Stimulated activated CD8-positive, alpha-beta memory T cell treated with anti-CD3 and anti-CD28 coated beads, Interleukin-12 subunit alpha, Interleukin-12 subunit beta, amount 100 ng/mL, for 4 hours (primary cell): ENCODE results near the gene LGALS8.
"Not testable (repeated sequence)": the region's sequence is repeated elsewhere in the genome, so short reads cannot be mapped to it uniquely, and the experiment has no call there.

ENCODE experiments used
- DNase-seq: peaks from one replicate; pipeline ENCODE4 v3.0.0-alpha.2; 2020; ENCODE audit warnings: low read depth

The LGALS8 gene

DNA sequence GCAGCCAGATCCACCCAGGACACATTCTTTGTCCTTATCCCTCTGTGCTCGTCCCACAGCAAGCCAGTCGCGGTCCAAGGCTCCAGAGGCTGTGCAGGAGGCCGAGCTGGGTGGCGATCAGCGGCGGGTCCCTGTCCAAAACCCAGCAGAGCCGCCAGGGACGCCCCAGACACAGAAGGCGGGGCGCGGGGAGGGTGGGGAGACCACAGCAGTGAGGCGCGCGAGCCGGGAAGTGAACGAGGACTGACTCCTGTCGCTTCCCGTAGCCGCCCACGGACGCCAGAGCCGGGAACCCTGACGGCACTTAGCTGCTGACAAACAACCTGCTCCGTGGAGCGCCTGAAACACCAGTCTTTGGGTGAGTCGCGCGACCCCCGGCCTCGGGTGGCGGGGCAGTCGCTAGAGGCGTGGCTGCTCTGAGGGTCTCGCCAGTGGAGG is at the start of gene LGALS8:
Gene LGALS8, plus strand, starts transcription at position 279 of the 438 bp plus-strand sequence. CDS start 2,089 bp downstream, outside the sequence.
- DNase-seq = peak; percentile 73

DNA sequence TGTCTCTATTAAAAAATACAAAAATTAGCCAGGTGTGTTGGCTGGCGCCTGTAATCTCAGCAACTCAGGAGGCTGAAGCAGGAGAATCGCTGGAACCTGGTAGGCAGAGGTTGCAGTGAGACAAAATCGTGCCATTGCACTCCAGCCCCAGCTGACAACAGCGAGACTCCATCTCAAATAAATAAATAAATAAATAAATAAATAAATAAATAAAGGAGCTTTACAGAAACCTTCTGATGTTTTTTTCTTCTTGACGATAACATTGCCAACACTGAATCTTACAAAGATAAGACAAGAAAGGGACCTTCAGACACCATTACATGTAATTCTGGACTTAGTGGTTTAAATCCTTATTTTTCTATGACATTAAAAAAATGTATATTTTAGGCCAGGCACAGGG is 47.8 kb upstream of the LGALS8 start:
- no peak for DNase-seq

GRCh38 chr1:236480758-236481436 is 42.9 kb upstream of the LGALS8 start:
- no peak for DNase-seq

DNA sequence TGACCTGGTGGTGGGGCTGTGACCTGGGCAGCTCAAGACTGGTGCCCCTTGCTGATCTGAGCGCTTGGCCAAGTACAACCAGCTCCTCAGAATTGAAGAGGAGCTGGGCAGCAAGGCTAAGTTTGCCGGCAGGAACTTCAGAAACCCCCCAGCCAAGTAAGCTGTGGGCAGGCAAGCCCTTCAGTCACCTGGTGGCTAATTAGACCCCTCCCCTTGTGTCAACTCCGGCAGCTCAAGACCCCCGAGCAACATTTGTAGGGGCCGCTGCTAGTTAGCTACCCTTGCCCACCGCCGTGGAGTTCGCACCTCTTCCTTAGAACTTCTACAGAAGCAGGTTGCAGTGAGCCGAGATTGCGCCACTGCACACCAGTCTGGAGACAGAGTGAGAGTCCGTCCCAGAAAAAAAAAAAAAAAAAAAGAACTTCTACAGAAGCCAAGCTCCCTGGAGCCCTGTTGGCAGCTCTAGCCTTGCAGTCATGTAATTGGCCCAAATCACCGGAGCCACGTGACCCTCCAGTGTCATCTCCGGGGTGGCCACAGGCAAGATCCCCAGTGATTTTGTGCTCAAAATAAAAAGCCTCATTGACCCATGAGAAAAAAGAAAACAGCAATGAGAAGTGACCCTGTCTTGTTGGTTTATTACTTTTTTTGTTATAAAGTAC is 39.3 kb upstream of the LGALS8 start:
- no peak for DNase-seq

DNA sequence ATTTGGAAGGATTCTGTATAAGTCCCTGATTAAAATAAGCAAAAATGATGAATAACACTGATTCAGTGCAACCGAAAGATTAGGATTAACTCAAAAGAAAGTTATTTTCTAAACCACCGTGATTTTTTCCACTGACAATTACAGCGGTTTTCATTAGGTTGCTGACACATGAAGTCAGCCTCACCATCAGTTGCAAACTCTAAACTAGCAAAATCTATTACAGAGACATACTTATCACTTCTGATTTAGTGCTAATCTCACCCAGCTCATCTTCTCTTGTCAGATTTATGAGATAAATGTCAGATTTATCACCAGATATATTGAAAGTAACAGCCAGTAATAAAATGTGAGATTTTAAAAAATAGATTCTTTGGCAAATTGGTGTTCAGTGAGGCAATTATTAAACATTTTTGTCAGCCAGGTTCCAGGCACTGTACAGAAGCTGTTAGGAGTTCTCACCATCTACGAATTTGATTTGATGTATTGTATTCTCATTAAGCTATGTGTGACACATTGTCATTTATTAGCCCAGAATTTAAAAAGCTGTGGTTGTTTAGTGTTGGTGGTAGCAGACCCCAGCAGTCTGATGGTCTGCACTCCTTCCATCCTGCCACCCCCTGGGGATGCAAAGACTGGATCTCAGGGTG is 37.3 kb upstream of the LGALS8 start:
- no peak for DNase-seq

DNA sequence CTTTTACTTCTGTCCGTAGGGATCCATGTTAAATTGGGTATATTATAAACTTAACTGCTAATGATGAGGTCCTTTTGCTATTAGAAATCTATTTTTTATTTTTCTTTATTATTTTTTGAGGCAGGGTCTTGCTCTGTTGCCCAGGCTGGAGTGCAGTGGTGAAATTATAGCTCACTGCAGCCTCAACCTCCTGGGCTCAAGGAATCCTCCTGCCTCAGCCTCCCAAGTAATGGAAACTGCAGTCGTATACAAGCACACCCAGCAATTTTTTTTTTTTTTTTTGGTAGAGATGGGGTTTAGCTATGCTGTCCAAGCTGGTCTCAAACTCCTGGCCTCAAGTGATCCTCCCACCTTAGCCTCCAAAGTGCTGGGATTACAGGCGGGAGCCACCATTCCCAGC is 34.6 kb upstream of the LGALS8 start:
- not testable (repeated sequence) for DNase-seq

DNA sequence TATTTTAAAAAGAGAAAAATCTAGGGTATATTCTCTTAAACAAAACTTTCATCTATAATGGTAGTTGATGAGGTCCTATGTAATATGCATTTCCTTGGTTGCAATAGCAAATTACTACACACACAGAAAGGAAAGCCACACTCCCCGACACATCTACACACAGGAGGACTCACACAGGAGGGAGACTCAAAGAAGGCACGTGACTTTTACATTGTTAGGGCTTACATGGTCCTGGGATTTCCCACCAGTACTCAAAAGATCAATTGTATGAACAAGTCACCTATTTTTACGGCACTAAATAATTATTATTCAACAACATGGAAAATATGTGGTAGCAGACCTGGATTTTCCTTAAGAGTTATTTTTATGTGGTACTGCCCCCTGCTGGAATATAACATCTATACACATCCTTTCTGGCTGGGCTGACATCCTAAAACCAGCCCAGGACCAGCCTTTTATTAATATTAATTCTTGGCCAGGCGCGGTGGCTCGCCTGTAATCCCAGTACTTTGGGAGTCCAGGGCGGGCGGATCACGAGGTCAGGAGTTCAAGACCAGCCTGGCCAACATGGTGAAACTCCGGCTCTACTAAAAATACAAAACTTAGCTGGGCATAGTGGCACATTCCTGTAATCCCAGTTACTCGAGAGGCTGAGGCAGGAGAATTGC is 33.9 kb upstream of the LGALS8 start:
- no peak for DNase-seq

DNA sequence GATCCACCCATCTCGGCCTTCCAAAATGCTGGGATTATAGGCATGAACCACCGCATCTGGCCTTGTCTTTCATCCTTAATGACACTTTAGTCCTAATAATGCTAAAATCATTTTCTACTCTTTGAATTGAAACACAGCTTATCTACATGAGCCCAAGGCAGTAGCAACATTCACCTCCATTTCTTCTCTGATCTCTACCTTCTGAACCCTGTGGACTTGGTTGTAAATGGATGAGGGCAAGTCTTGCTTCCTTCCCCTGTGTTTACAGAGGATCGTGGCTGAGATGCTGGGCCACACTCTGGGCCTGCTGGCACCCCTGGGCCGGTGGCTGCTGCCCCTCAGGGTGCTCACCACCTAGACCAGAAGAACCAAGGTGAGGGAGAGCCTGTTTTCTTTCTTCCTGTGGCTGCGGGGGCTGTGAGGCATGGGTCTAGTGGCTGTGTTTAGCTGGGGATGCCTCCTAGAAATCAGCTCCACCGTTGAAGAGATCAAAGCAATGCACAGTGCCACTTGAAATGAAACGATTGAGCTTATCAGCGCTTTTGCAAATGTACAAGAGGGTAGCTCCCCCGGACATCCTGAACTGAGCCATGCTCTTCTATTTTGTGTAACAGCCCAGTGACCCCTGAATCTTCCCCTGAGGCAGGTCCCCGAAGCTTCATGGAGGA is 32.2 kb upstream of the LGALS8 start:
- DNase-seq = no peak

- no peak for DNase-seq
Measured at GRCh38 chr1:236492378-236492777, 31.4 kb upstream of the LGALS8 start.

DNA sequence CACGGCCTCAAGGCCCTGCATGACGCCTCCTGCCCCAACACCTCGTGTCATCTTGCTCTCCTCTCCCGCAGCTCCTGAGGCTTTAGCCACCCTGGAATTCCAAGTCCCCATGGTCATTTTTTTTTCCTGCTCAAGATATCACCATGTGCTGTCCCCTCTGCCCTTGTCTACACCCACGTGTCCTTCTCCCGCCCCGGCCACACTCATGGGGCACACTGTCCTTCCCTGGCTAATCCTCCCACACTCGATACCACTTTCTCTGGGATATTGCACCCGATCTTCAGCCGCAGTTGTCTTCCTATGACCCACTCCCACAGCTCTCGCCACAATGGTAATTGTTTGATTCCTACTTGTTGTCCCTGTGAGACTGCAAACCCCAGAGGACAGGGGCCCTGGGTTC is 29.7 kb upstream of the LGALS8 start:
- DNase-seq = no peak

DNA sequence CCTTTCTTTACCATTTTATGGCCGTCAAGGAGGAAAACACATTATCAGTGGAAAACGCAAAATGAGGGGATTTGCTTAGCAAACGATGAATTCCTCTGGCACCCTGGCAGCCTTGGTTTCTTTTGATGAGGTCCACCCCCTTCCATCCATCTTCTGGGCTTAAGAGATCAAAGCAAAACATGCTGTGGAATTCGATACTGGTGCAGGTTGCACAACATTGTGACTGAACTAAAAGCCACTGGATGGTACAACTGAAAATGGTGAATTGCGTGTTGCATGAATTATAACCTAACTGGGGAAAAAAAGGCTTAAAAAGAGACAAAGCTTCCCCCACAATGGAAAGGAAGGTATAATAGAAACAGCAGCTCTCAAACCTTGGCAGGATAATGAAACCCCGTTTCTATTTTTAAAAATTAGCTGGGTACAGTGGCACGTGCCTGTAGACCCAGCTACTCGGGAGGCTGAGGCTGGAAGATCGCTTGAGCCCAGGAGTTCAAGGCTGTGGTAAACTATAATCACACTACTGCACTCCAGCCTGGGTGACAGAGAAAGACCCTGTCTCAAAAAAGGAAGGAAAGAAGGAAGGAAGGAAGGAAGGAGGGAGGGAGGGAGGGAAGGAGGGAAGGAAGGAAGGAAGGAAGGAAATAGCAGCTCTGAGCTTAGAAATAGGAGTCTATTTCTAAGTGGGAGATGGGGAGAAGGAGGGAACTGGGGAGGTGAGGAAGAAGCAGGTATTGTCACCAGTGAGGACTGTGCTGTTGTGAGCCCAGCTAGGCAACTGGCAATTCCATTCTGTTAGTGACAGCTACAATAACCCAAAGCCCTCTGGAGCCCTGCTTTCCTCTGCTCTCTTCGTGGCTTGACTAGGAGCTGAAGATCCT is 29.0 kb upstream of the LGALS8 start:
- no peak for DNase-seq

GRCh38 chr1:236495467-236496112 is 28.2 kb upstream of the LGALS8 start:
- no peak for DNase-seq

GRCh38 chr1:236497908-236498307 is 25.9 kb upstream of the LGALS8 start:
- no peak for DNase-seq

- no peak for DNase-seq
Measured at GRCh38 chr1:236501093-236501492, 22.7 kb upstream of the LGALS8 start.

- DNase-seq = no peak
Measured at GRCh38 chr1:236502579-236502971, 21.2 kb upstream of the LGALS8 start.

GRCh38 chr1:236502972-236503639 is 20.7 kb upstream of the LGALS8 start:
- DNase-seq = no peak

- not testable (repeated sequence) for DNase-seq
Measured at GRCh38 chr1:236504338-236504737, 19.4 kb upstream of the LGALS8 start.

- DNase-seq = no peak
Measured at GRCh38 chr1:236507022-236507700, 16.6 kb upstream of the LGALS8 start.

- DNase-seq = no peak
Measured at GRCh38 chr1:236508593-236509027, 15.2 kb upstream of the LGALS8 start.
